Measurements from ENCODE around the gene TRIM27.
A peak's percentile ranks its signal among the peaks of the same experiment; 100 is the strongest.
"Not testable (repeated sequence)": the region's sequence is repeated elsewhere in the genome, so short reads cannot be mapped to it uniquely, and the experiment has no call there.

The TRIM27 gene

GRCh38 chr6:28940294-28940857, 16.6 kb upstream of the TRIM27 start:
- Histone ChIP-seq H3K27ac (ENCODE audit: low read length) (no peak overlapping the region), H3K4me3 (ENCODE audit: low read length) (peak overlapping the region; percentile 89), H3K4me1 (ENCODE audit: insufficient read depth, low read length) (0 out of 2 replicates have a peak, but pooled peaks cover 2% of the 10 kb centered on the region)

GRCh38 chr6:28933069-28933468, 9.3 kb upstream of the TRIM27 start:
- H3K4me3 ChIP-seq (ENCODE audit: low read length): no peak overlapping the region

More at GRCh38 chr6:28940294-28940857, 16.6 kb upstream of the TRIM27 start:
- Histone ChIP-seq H3K36me3 (ENCODE audit: insufficient read depth, low read depth, low read length) (no peaks in the 10 kb centered on the region), H3K9me3 (ENCODE audit: insufficient read depth, low read depth, low read length) (no peaks in the 10 kb centered on the region), H3K27me3 (ENCODE audit: insufficient read depth, low read length) (no peaks in the 10 kb centered on the region), H3K9ac (ENCODE audit: low read depth, low read length) (peak overlapping the region; percentile 52; the same call in 1 of the 2 replicates)

GRCh38 chr6:28929887-28930620, 6.3 kb upstream of the TRIM27 start:
- no peaks in the 10 kb centered on the region for H3K4me1 ChIP-seq (ENCODE audit: insufficient read depth, low read length)
- no peaks in the 10 kb centered on the region for H3K36me3 ChIP-seq (ENCODE audit: insufficient read depth, low read depth, low read length)
- H3K9ac ChIP-seq (ENCODE audit: low read depth, low read length): no peak overlapping the region
- no peak overlapping the region for H3K4me3 ChIP-seq (ENCODE audit: low read length)
- H3K27me3 ChIP-seq (ENCODE audit: insufficient read depth, low read length): no peaks in the 10 kb centered on the region
- H3K27ac ChIP-seq (ENCODE audit: low read length): no peak overlapping the region
- no peaks in the 10 kb centered on the region for H3K9me3 ChIP-seq (ENCODE audit: insufficient read depth, low read depth, low read length)

More at GRCh38 chr6:28933069-28933468, 9.3 kb upstream of the TRIM27 start:
- Histone ChIP-seq H3K4me1 (ENCODE audit: insufficient read depth, low read length) (no peaks in the 10 kb centered on the region), H3K27ac (ENCODE audit: low read length) (no peak overlapping the region), H3K27me3 (ENCODE audit: insufficient read depth, low read length) (no peaks in the 10 kb centered on the region), H3K36me3 (ENCODE audit: insufficient read depth, low read depth, low read length) (no peaks in the 10 kb centered on the region), H3K9me3 (ENCODE audit: insufficient read depth, low read depth, low read length) (no peaks in the 10 kb centered on the region), H3K9ac (ENCODE audit: low read depth, low read length) (no peak overlapping the region)

GRCh38 chr6:28929339-28929738, 5.6 kb upstream of the TRIM27 start:
- not testable (repeated sequence) for H3K9me3 ChIP-seq (ENCODE audit: insufficient read depth, low read depth, low read length); H3K9ac ChIP-seq (ENCODE audit: low read depth, low read length); H3K36me3 ChIP-seq (ENCODE audit: insufficient read depth, low read depth, low read length); H3K27ac ChIP-seq (ENCODE audit: low read length); H3K4me3 ChIP-seq (ENCODE audit: low read length); H3K27me3 ChIP-seq (ENCODE audit: insufficient read depth, low read length); H3K4me1 ChIP-seq (ENCODE audit: insufficient read depth, low read length)

GRCh38 chr6:28927846-28928245, 4.1 kb upstream of the TRIM27 start:
- no peak overlapping the region for H3K9ac ChIP-seq (ENCODE audit: low read depth, low read length)
- H3K9me3 ChIP-seq (ENCODE audit: insufficient read depth, low read depth, low read length): no peaks in the 10 kb centered on the region
- no peaks in the 10 kb centered on the region for H3K27me3 ChIP-seq (ENCODE audit: insufficient read depth, low read length)
- H3K27ac ChIP-seq (ENCODE audit: low read length): no peak overlapping the region
- peaks cover 3% of the 10 kb centered on the region; the same call in 1 of the 2 replicates for H3K4me1 ChIP-seq (ENCODE audit: insufficient read depth, low read length)
- H3K36me3 ChIP-seq (ENCODE audit: insufficient read depth, low read depth, low read length): peaks cover under 1% of the 10 kb centered on the region; the same call in 1 of the 2 replicates
- H3K4me3 ChIP-seq (ENCODE audit: low read length): no peak overlapping the region

- H3K27ac ChIP-seq (ENCODE audit: low read length): peak overlapping the region; percentile 93
- H3K4me1 ChIP-seq (ENCODE audit: insufficient read depth, low read length): peaks cover 3% of the 10 kb centered on the region; the same call in 1 of the 2 replicates
- no peaks in the 10 kb centered on the region for H3K9me3 ChIP-seq (ENCODE audit: insufficient read depth, low read depth, low read length)
- H3K9ac ChIP-seq (ENCODE audit: low read depth, low read length): peak overlapping the region; percentile 98
- peak overlapping the region; percentile 96 for H3K4me3 ChIP-seq (ENCODE audit: low read length)
- no peaks in the 10 kb centered on the region for H3K27me3 ChIP-seq (ENCODE audit: insufficient read depth, low read length)
- peaks cover 47% of the 10 kb centered on the region for H3K36me3 ChIP-seq (ENCODE audit: insufficient read depth, low read depth, low read length)
These were observed 916 bp downstream of the TRIM27 start for GRCh38 chr6:28922821-28923317.

GRCh38 chr6:28922004-28922820, 1.6 kb downstream of the TRIM27 start:
- no peaks in the 10 kb centered on the region for H3K9me3 ChIP-seq (ENCODE audit: insufficient read depth, low read depth, low read length)
- H3K9ac ChIP-seq (ENCODE audit: low read depth, low read length): peak overlapping the region; percentile 98
- H3K36me3 ChIP-seq (ENCODE audit: insufficient read depth, low read depth, low read length): peaks cover 53% of the 10 kb centered on the region
- H3K4me3 ChIP-seq (ENCODE audit: low read length): peak overlapping the region; percentile 96
- peak overlapping the region; percentile 93 for H3K27ac ChIP-seq (ENCODE audit: low read length)
- no peaks in the 10 kb centered on the region for H3K27me3 ChIP-seq (ENCODE audit: insufficient read depth, low read length)
- peaks cover 3% of the 10 kb centered on the region; the same call in 1 of the 2 replicates for H3K4me1 ChIP-seq (ENCODE audit: insufficient read depth, low read length)

- Histone ChIP-seq H3K9me3 (ENCODE audit: insufficient read depth, low read depth, low read length) (no peaks in the 10 kb centered on the region), H3K27ac (ENCODE audit: low read length) (no peak overlapping the region), H3K4me3 (ENCODE audit: low read length) (no peak overlapping the region), H3K4me1 (ENCODE audit: insufficient read depth, low read length) (peaks cover 3% of the 10 kb centered on the region; the same call in 1 of the 2 replicates), H3K27me3 (ENCODE audit: insufficient read depth, low read length) (no peaks in the 10 kb centered on the region), H3K36me3 (ENCODE audit: insufficient read depth, low read depth, low read length) (peaks cover 70% of the 10 kb centered on the region), H3K9ac (ENCODE audit: low read depth, low read length) (no peak overlapping the region)
These were observed 3.5 kb downstream of the TRIM27 start for GRCh38 chr6:28920281-28920680.

- peaks cover 92% of the 10 kb centered on the region for H3K36me3 ChIP-seq (ENCODE audit: insufficient read depth, low read depth, low read length)
- no peak overlapping the region for H3K9ac ChIP-seq (ENCODE audit: low read depth, low read length)
These were observed 8.8 kb downstream of the TRIM27 start for GRCh38 chr6:28914941-28915340.

GRCh38 chr6:28910901-28911690, 12.7 kb downstream of the TRIM27 start:
- Histone ChIP-seq H3K4me1 (ENCODE audit: insufficient read depth, low read length) (no peaks in the 10 kb centered on the region), H3K9ac (ENCODE audit: low read depth, low read length) (no peak overlapping the region), H3K27ac (ENCODE audit: low read length) (no peak overlapping the region), H3K9me3 (ENCODE audit: insufficient read depth, low read depth, low read length) (no peaks in the 10 kb centered on the region), H3K27me3 (ENCODE audit: insufficient read depth, low read length) (no peaks in the 10 kb centered on the region), H3K4me3 (ENCODE audit: low read length) (no peak overlapping the region), H3K36me3 (ENCODE audit: insufficient read depth, low read depth, low read length) (peaks cover 95% of the 10 kb centered on the region)

More at GRCh38 chr6:28914941-28915340, 8.8 kb downstream of the TRIM27 start:
- Histone ChIP-seq H3K9me3 (ENCODE audit: insufficient read depth, low read depth, low read length) (no peaks in the 10 kb centered on the region), H3K27me3 (ENCODE audit: insufficient read depth, low read length) (no peaks in the 10 kb centered on the region), H3K4me3 (ENCODE audit: low read length) (no peak overlapping the region), H3K4me1 (ENCODE audit: insufficient read depth, low read length) (no peaks in the 10 kb centered on the region), H3K27ac (ENCODE audit: low read length) (no peak overlapping the region)

- Histone ChIP-seq H3K9ac (ENCODE audit: low read depth, low read length) (no peak overlapping the region), H3K4me3 (ENCODE audit: low read length) (no peak overlapping the region), H3K27ac (ENCODE audit: low read length) (no peak overlapping the region), H3K36me3 (ENCODE audit: insufficient read depth, low read depth, low read length) (peaks cover 99% of the 10 kb centered on the region), H3K27me3 (ENCODE audit: insufficient read depth, low read length) (no peaks in the 10 kb centered on the region), H3K9me3 (ENCODE audit: insufficient read depth, low read depth, low read length) (no peaks in the 10 kb centered on the region), H3K4me1 (ENCODE audit: insufficient read depth, low read length) (no peaks in the 10 kb centered on the region)
These were observed 16.4 kb downstream of the TRIM27 start for GRCh38 chr6:28907394-28907793.

Measured in iPS-20b (cell line).